DMS79 (cell line): ENCODE data around the gene MBNL1.
A peak's percentile ranks its signal among the peaks of the same experiment; 100 is the strongest.

Source experiments
- DNase-seq: peaks from one replicate; lab custom pipeline; 2025; lab: John Stamatoyannopoulos, UW

The MBNL1 gene

DNA sequence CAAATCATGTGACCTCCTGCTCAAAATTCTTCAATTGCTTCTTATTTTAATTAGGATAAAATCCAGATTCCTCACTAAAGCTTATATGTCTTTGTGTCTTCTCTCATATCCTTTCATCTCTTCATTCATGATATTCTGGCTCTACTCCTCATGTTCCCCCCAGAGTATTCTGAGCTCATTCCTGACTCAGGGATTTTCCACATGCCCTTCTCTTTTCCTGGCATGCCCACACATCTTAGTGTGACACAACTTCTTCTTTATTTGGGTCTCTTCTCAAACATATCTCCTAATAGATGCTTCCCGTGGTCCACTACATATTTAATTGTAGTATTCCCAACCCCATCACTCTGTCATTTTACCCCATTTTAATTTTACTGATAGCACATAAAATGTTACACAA is 15.2 kb upstream of the MBNL1 start:
- DNase-seq = no peak

DNA sequence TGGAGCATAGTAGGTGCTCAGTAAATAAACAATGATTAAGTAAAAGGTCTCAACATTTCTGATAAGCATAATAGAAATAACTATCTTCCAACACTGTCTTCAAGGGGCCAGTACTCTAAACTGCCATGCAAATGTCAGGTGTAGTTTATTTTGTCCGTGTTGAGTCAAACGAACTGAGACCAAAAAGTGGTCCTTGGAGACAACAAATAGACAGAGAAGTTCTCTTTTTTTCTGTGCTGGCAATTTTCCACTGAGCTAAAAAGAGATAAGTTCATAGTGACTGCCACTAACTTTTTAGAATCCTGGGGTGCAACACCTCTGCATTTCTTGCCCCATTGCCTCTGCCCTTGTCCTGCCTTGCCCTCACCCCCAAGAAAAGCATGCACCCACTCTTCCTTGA is 14.7 kb upstream of the MBNL1 start:
- DNase-seq = no peak

DNA sequence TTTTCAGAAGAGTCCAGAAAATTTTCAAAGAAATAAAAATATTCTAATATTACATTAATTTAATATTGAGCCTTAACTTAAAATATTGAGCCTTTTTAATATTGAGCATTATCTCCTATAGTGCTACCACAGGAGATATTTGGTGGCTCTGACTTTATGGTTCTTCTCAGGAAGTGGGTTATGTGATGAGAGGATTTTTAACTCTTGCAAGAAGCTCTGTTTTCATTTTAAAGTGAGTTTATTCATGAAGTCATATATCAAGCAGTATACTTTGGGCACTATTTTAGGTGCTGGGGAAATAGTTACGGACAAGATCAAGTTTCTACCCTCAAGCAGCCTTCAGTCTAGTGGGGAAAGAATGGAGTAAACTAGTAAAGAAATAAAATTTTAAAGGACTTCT is 13.4 kb upstream of the MBNL1 start:
- DNase-seq = no peak

DNA sequence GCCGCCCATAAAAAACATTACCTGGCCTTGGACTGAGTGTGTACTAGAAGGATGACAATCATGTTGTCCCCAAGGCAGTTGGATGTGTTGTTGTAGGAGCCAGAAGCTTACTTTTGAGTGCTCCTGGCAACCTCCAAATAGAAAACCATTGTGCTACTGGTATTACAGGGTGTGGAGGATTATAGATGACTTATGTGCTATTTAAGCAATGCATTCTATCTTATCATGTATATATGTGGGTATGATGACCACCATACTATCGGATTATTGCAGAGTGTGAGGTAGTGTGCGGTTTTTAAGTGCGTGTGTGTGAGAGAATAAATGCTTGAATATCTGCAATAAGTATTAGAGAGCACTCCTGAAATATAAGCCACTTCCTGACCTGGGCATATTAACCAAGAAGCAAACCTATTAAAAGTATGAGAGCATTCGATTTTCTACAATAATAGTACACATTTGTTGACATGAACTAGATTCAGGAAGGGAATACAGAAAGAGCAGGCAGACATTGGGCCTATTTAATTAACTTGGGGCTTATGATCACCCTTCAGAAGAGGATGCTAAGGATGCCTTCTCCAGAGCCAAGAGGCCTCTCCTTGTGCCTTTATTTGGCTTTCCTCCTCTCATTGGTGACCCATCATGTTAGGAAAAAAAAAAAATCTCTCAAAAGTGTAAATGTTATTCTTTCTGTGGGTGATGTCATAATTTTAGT is 11.7 kb upstream of the MBNL1 start:
- no peak for DNase-seq

DNA sequence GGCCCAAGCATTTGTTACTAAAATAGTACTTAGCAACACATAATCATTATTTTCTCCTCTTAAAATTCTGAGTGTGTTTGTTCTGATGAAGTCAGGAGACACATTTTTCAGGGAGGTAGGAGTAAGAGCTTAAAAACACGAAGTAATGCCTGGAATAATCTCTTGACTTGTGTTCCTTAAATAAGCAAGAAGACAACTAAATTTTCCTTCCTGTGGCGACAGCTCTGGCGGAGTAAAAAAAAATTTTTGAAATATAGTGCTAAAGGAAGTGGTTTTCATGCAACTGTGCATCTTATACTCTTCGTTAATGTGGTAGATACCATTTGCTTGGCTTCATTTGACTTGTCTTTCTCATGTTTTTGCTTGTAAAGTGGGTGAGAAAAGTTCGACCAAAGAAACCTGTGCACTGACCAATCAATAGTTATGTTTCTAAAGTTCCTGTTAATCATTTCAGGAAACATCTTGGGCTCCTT is 11.1 kb upstream of the MBNL1 start:
- no peak for DNase-seq

DNA sequence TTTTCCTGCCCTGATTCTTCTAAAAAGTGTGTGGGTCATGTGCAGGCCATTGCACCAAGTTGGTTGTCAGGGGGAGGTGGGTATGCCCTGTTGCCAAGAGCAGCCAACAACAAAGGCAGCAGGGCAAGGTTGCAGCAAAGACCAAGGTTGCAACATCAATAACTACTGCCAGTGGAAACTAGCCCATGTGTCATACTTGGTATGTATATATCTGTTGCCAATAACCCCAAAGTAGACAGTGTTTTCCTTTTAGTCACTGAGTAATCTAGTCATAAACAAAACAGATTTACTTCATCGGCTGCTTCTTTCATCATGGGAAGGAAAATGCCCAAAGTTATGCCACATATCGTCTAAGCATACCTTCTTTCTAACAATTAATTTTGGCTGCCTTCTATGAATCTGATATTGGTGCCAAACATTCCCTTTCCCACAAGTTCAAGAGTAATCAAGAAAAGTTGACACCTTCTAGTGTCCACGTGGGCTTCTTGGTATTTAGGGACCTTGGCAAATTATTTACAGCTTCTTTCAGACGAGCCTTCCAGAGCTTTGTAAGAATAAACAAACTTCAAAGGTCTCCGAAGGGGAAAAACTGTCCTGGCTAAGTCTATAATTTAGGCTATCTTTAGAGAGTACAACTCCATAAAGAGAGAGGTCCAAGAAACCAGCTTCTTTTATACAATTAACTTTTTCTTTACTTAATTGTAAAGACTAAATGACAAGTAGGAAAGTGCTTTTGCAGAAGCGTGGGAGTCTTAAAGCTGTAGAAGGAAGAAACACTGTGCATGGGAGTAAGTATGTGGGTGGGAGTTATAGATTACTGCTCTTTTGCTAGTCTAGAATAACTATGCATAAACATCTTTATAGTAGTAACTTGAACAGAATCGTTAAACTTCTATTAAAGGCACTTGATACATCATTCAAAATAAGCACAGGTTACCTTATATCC is 10.0 kb upstream of the MBNL1 start:
- DNase-seq = no peak

DNA sequence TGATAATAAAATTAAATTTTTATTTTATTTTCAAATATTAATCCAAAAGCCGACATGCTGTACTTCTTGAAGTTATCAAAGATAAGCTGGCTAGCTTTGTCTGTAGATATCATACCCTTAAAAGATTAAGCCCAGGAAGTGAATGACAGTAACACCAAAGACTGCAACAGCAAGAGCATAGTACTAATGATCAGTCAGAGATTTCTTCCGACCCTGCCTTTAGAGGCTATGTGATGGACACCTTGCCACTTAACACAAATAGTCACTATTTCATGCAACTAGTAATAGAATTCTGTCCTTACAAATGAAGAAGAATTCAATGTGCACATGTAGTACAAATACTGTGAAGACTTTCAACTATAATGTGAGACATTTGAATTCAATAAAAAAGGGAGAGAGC is 9.3 kb upstream of the MBNL1 start:
- no peak for DNase-seq

DNA sequence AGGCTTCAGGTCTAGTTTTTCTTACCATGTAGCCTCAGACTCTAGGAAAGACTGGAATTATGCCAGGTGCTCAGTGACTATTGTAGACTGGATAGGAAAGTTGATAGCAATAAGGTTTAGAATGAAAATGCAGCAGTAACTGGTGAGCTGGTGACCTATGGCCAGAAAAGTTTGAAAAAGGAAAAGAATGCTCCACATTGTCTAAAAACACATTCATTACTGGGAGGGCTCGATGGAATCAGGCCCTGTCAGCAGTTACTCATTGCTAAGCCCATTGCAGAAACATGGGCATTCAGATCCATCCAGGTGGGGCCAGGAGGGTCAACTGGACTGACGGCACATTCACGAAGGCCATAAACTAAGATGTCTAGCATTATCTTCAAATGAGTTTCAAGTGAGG is 8.7 kb upstream of the MBNL1 start:
- no peak for DNase-seq

DNA sequence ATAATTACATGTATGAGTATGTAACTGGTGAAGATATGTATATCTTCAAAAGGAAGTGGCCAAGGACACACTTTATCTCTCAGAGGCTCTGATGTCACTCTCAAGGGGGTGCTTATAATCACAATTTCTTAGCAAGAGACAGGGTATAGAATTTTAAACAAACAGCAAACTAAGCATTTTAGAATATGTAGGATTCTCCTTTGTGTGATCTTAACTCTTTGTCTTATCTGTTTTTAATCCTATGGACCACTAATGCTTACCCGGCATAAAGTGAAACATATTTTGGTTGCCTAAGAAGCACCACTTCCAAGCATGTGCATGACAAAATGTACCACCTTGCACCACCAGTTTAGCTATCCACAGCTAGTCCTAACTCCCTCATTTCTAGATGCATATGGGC is 8.2 kb upstream of the MBNL1 start:
- no peak for DNase-seq

DNA sequence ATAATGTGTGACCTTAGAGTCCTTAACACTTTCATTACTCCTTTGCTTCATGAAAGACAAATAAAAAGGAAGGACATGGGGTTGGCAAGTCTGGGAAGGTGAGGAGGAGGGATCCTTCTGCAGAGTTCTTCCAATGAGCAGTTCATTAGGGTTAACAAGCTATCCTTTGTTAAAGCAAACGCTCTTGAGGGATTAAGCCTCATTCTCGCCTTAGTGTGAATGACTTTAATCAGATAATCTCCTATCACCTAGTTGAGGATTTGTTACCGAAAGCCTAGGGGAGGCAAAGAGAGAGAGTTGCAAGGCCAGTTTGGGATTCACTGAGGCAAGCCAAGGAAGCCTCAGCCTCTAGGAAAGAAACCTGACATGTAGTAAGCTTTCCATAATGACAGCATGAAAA is 7.4 kb upstream of the MBNL1 start:
- DNase-seq = no peak

DNA sequence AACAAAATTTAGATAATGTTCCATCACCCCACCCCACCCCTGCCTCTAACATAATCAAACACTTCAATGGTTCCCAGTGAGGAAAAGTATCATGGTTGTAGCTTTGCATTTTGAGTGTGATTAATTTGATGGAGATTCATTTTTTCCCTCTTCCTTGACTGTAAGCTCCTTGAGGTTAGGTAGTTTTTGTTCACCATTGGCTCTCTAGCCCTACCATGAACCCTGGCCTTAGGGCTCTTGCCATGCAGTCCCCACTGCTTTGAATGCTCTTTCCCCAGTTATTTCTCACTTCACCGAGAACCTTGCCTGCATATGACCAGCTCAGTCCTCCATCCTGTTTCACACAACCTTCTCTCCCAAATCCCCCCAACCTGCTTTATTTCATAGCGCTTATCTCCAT is 5.0 kb upstream of the MBNL1 start:
- no peak for DNase-seq

DNA sequence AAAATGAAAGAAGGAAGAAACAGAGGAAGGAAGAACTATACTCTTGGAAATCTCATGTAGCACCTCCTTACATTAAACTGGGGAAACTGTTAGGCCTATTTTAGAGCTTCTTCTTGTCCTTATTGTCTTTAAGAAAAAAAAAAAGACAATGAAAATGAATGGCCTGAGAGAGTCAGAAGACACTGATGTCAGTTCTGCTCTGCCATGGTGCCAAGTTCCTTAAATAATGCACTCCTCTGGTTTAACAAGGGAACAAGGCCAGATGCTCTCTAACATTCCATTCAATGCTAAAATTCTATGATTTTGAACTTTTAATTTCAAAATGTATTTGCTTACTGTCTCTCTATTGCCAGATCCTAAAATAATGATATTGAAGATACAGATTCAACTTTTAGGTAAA is 4.4 kb upstream of the MBNL1 start:
- no peak for DNase-seq

DNA sequence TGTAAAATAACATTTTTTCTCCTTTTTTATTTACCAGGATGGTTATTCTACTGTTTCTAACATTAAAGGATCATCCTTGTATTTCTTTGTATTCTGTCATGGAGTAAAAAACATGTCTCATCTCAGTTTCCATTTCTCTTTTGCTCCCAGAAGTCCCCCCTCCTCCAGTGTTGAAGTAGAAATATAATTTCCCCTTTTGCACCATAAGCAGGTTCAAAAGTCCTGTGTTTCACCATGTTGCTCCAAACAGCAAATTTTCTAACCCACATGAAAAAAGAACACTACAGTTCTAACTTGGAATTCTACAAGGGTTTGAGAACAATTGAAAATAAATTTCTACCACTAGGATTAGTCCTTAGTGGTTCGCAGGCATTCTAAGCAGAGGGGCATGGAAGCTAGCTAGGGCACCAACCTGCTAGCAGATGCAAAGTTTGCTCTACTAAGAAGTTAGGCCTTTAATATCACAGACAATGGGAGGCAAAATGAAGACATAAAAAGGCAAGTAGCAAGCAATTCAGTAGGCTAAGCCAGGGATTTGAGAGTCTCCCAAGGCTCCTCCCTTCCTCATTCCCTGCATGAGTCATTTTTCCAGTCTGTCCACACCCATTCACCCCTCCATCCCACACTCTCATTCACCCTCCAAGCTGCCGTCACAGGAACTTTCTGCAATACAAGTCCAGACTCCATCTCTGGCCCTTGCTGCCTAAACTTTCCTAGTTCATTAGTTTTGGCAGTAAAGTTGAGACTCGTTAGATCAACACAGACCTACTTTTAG is 2.3 kb upstream of the MBNL1 start:
- DNase-seq = no peak

DNA sequence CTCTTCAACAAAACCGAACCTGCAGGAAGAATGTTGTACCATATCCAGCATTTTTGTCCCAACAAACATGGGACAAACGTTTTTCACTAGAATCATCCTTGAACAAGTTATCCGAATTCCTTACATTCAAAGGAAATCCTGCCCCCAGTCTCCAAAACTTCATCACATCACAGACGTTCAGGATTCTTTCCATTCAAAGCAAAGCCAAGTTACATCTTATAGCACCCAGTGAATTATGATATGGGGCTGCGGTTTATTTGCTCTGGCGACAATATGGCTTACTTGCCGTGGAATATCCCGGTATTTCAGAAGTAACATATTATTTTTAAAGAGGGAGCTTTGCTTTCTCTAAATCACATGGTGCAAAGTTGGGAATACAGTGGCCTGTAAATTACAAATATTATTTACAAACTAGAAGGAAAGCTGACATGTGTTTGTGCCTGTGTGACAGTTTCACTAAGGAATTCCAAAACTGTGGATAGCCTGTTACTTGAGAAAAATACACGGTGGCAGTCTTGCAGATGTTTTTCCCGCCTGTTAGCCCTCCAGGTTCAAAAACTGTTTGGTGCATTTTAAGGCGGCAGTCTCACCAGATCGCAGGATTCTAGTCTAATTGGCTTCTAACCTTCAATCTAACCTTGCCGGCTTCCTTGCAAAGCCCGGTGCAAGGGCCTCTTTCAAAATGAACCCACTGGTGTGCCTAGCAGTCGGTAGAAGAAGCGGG is 736 bp upstream of the MBNL1 start:
- DNase-seq = no peak

DNA sequence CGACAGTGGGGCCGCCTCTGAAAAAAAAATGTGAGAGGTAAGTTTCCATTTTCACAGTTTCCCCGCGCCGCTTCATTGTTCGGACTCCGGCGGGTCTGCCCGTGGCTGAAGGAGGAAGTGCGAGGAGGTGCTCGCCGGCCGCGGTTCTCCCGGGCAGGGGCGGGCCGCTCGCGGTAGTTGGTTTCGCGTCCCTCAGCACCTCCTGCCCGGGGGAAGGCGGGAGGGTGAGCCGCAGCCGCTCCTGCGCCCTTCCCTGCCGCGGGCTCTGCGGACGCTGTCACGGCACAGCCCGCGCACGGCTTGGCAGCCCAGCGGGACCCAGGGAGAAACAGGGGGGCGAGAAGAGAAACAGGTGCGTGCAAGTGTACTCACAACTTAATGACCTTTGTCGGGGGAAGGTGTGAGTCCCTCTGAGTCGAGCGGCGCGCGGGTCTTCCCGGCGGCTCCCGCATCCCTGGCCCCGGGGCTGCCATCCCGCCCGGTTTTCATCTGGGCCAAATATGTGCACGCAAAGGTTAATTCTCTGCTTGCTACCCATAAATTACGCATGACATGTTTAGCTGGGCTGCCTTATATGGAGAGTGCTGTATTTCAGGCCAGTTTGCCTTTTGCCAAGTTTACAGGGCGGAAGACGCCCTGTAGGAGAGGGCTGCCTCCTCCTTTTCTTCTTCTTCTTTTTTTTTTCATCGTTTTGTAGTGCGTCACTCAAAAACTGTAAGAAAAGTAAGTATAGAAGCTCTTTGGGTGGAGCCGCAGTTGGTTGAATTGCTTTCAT is 514 bp downstream of the MBNL1 start:
- peak; percentile 64 for DNase-seq

DNA sequence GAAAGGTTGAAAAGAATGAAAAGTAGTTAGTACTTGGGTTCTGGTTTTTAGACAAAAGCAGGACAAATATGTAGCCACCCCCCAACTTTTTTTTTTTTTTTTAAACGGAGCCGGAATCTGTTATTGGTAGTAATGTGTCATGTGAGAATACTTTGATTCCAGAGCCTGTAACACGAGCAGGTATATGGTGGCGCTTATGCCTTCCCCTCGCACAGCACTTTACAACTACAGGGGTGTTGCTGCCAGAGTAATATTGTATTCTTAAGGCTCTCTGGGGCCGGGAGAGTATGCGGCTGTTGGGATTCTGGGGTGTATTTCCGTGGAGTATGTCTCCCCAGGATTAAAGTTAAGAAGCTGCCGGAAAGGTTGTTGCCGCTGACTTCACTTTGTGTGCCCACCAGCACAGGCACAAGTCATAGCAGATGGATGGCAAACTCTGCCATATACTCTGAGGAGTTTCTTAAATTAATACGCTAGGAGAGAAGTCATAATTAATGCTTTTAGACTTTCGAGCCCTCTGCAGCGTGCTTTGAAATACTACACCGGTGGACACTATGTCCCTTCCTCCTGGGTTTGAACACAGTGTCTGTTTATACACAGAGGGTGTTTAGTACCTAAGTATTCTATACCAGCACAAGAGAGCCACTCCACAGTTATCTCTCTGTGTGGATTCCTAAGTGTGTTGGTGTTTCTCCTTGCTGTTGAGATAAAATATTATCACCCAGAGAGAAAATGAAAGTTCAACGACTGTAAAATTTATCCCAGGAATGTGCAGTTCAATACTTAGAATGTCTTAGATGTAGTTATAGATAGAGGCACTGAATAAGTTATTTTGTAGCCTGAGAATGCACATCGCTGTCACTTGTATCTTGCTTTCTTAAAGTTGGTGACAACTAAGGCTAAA is 1.4 kb downstream of the MBNL1 start:
- DNase-seq = peak; percentile 64

DNA sequence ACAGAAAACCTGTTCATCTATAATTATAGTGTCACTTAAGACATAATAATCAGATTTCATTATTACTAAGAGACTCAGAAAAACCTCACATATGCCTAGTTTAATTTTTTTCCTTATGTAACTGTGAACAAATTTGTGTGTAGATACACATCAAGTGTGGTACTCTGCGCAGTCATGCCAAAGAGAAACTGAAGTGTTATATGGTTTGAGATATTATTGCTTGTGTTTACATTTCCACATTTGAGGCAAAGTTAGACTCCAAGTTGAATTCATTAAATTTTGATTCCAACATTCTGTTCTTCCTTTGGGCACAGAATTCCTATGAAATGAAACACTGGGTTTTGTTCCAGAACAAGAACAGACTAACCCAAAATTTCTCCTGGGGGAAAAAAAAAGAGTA is 2.2 kb downstream of the MBNL1 start:
- DNase-seq = no peak

DNA sequence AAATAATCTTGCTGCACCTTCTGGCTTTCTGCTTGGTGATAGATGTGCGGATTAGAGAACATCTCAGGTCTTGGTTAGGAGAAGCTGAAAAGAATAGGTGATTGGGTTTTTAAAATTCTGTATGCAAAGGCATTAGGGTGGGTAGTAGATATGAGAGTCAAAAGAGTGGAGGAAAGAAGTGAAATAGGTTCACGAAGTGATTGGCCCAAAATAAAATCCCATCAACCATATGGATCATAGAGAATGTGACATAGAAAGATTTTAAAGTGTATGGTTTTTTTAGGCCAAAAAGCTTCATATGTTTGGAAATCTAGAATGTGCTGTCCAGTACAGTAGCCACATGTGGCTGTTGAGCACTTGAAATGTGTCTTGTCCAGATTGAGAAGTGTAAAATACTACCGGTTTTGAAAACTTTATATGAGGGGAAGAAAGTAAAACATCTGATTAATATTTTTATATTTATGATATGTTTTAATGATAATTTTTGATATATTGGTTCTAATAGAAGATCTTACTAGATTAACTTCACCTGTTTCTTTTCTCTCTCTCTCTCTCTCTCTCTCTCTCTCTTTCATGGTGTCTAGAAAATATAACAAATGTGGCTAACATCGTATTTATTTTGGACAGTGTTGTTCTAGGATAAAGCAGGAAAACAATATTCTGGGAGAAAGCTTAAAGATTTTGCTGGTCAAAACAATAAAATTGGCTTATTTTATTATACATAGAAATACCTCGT is 2.9 kb downstream of the MBNL1 start:
- DNase-seq = no peak

DNA sequence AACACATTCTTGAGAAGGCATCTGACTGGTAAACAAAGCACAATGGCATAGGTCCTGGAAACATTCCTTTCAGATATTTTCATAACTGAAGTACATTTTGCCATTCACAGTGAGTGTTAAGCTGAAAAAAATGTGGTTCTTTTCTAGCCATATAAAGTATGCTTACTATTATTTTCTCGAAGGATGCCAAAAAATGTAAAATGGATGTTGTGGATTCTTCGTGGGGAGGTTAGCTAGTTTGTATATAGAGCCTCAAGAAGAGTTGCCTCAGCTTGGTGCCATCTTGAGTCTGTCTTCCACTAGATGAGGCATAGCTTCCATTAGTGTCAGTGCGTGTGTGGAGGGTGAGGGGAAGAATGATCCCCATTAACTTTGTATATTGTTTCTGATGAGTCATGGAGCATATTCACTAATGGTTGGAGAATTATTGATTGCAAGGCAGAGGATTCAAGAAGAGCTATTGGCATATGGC is 4.1 kb downstream of the MBNL1 start:
- DNase-seq = no peak
